Prostate gland (tissue), 2 donors: Measurements from ENCODE around the gene DESI1. TPM values are rescaled to one million over a fixed set of nuclear protein-coding genes. Genes with fewer than 3 reads are reported as not detected.
A peak's percentile ranks its signal among the peaks of the same experiment; 100 is the strongest.

Experiments used
- DNase-seq: peaks from one replicate; pipeline ENCODE4 v3.0.0-alpha.2; 2019; ENCODE audit warnings: low spot score
- H3K27ac ChIP-seq, 2 donors: fragments of 200-600 bp; sonication (generic); 2 replicates each; pipeline ENCODE4 v1.5.1; 2017 to 2019
- H3K27me3 ChIP-seq: fragments of 200-600 bp; sonication (generic); replicated peaks from 2 replicates; pipeline ENCODE4 v1.5.1; 2019; ENCODE audit not compliant: insufficient read depth
- H3K36me3 ChIP-seq, 2 donors: fragments of 200-600 bp; sonication (generic); 1 replicate in 1 of 2; 2 replicates in 1 of 2; pipeline versions ENCODE4 v1.5.1 to v1.8.1; 2017 to 2019
- H3K4me1 ChIP-seq: fragments of 200-600 bp; sonication (generic); replicated peaks from 2 replicates; pipeline ENCODE4 v1.5.1; 2019
- H3K4me3 ChIP-seq, 2 donors: fragments of 200-600 bp; sonication (generic); 2 replicates each; pipeline ENCODE4 v1.5.1; 2017 to 2019
- H3K9me3 ChIP-seq: fragments of 200-600 bp; sonication (generic); 2 replicates; pipeline ENCODE4 v1.5.1; 2017
- CTCF ChIP-seq, 4 experiments: fragments of 200-600 bp in 2 of 4; fragments of 450-650 bp in 2 of 4; sonication (generic) in 2 of 4; IDR thresholded peaks; 1 replicate in 3 of 4; 2 replicates in 1 of 4; pipeline ENCODE4 v1.5.1; 2016 to 2019; ENCODE audit warnings: antibody characterized with exemption in 4 of 4, mild to moderate bottlenecking in 2 of 4, moderate library complexity in 2 of 4
- POLR2A ChIP-seq: fragments of 450-650 bp; IDR thresholded peaks from one replicate; pipeline ENCODE4 v1.6.1; 2016; ENCODE audit warnings: antibody characterized with exemption, mild to moderate bottlenecking
- POLR2AphosphoS5 ChIP-seq: sonication (generic); formaldehyde crosslinking; IDR thresholded peaks from one replicate; pipeline ENCODE4 v1.6.1; 2017; ENCODE audit warnings: antibody characterized with exemption
- WGBS: methylation state at CpG from one replicate; pipeline ENCODE4 v1.1.5; 2018; 5-methylcytosine and 5-hydroxymethylcytosine counted together
- intact Hi-C: fragments of 100-400 bp; cut with DNase I; formaldehyde crosslinking; loops from one replicate; pipeline ENCODE4 v1.14.2; 2022
- total RNA-seq, 2 donors: library from RNA; depleted of rRNA; stranded (reverse); fragments of >200 nt; gene quantifications; one replicate each; pipeline ENCODE4 v1.1.0, GENCODE V29; 2016

DESI1 gene
- total RNA-seq, 2 donors from 2014 or later: 16.0 to 22.9 TPM

DNA sequence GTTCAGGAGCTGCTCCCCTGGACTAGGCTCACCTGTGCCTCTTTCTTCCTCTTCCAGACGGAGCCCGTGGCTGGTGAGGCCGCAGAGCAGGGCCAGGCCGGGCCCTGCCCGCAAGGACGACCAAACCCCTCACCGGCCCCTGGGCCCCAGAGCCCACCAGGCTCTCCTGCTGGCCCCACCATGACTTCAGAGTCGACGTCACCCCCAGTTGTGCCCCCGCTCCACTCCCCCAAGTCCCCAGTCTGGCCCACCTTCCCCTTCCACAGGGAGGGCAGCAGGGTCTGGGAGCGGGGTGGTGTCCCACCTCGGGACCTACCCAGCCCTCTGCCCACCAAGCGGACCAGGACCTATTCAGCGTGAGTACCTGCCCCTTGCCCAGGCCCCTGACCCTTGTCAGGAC, 49.1 kb downstream of the DESI1 start:
- Histone ChIP-seq H3K36me3 (no peaks in the 10 kb centered on the region), H3K9me3 (no peaks in the 10 kb centered on the region), H3K27ac (no peak overlapping the region), H3K4me1 (no peaks in the 10 kb centered on the region), H3K27me3 (no peaks in the 10 kb centered on the region), H3K4me3 (no peak overlapping the region)
- 98% methylated on average over 14 of the region's 14 CpGs for WGBS
- DNase-seq: no peak
- intact Hi-C loops: no loop called here
- TF ChIP-seq POLR2AphosphoS5: no peak
- TF ChIP-seq POLR2A: no peak
- TF ChIP-seq CTCF (IDR thresholded peaks at IDR 0.05): no peak

DNA sequence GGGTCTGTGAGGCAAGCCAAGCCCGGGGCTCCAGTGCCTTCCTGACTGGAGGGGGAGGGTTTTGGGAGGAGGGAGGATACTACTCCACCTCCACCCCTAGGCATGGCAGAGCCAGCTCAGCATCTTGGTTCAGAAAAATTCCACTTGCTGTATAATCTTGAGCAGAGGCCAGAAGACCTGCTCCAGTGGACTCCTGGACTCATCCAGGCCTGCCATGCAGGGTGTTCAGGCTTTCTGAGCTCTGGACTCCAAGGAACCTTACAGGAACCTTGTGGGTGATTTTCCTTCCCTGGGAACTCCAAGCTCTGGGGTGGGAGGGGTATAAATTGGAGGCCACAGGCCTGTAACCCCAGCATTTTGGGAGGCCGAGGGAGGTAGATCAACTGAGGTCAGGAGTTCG, 50.6 kb downstream of the DESI1 start:
- no peak for DNase-seq
- no peak overlapping the region for H3K27ac ChIP-seq
- intact Hi-C loops: no loop called here
- H3K27me3 ChIP-seq: no peaks in the 10 kb centered on the region
- H3K36me3 ChIP-seq: no peaks in the 10 kb centered on the region
- H3K9me3 ChIP-seq: no peaks in the 10 kb centered on the region
- no peaks in the 10 kb centered on the region for H3K4me1 ChIP-seq
- WGBS: 74% methylated on average over 3 of the region's 3 CpGs
- no peak for TF ChIP-seq POLR2A
- TF ChIP-seq POLR2AphosphoS5: no peak
- no peak for TF ChIP-seq CTCF (IDR thresholded peaks at IDR 0.05)
- H3K4me3 ChIP-seq: no peak overlapping the region

GRCh38 chr22:41568811-41569210, 52.0 kb downstream of the DESI1 start:
- TF ChIP-seq POLR2A (no peak), POLR2AphosphoS5 (no peak), CTCF (IDR thresholded peaks at IDR 0.05) (no peak)
- Histone ChIP-seq H3K36me3 (no peaks in the 10 kb centered on the region), H3K9me3 (no peaks in the 10 kb centered on the region), H3K4me1 (no peaks in the 10 kb centered on the region), H3K4me3 (no peak overlapping the region), H3K27me3 (no peaks in the 10 kb centered on the region), H3K27ac (no peak overlapping the region)
- intact Hi-C loops: no loop called here
- no peak for DNase-seq
- WGBS: 59% methylated on average over 7 of the region's 7 CpGs

- no peak overlapping the region for H3K4me3 ChIP-seq
- no peak for DNase-seq
- 62% methylated on average over 3 of the region's 3 CpGs for WGBS
- no peak for TF ChIP-seq POLR2A
- TF ChIP-seq CTCF (IDR thresholded peaks at IDR 0.05): no peak
- TF ChIP-seq POLR2AphosphoS5: no peak
- no peaks in the 10 kb centered on the region for H3K4me1 ChIP-seq
- no peaks in the 10 kb centered on the region for H3K9me3 ChIP-seq
- intact Hi-C loops: no loop called here
- H3K36me3 ChIP-seq: no peaks in the 10 kb centered on the region
- no peaks in the 10 kb centered on the region for H3K27me3 ChIP-seq
- H3K27ac ChIP-seq: no peak overlapping the region
These were observed 53.4 kb downstream of the DESI1 start for GRCh38 chr22:41567512-41567768.

GRCh38 chr22:41565403-41566054, 55.3 kb downstream of the DESI1 start:
- no peak for TF ChIP-seq CTCF (IDR thresholded peaks at IDR 0.05)
- TF ChIP-seq POLR2A: no peak
- no peak for TF ChIP-seq POLR2AphosphoS5
- DNase-seq: no peak

More at GRCh38 chr22:41565403-41566054, 55.3 kb downstream of the DESI1 start:
- Histone ChIP-seq H3K27me3 (no peaks in the 10 kb centered on the region), H3K27ac (peak overlapping the region; percentile 18 to 23), H3K36me3 (no peaks in the 10 kb centered on the region), H3K9me3 (no peaks in the 10 kb centered on the region), H3K4me1 (no peaks in the 10 kb centered on the region), H3K4me3 (no peak overlapping the region)
- intact Hi-C loops: no loop called here
- 59% methylated on average over 8 of the region's 8 CpGs for WGBS
